ENCODE measurements around the gene ELOF1.

Gene ELOF1

GRCh38 chr19:11594084-11594483 lies 35.1 kb upstream of the ELOF1 start:
- TF ChIP-seq ZNF280D (tag by site-specific recombination; IDR thresholded peaks at IDR 0.05) (no peak), HOXA7 (CRISPR knock-in tag; IDR thresholded peaks at IDR 0.05; ENCODE audit: borderline replicate concordance) (no peak), ZNF658 (tag by site-specific recombination; IDR thresholded peaks at IDR 0.05) (no peak), BCL6B (tag by site-specific recombination; IDR thresholded peaks at IDR 0.05) (no peak), ZNF132 (tag by site-specific recombination; IDR thresholded peaks at IDR 0.05; ENCODE audit: borderline replicate concordance) (no peak), ZBTB26 (tag by site-specific recombination; optimal IDR thresholded peaks at IDR 0.05) (no peak), ZBTB8A (tag by site-specific recombination; IDR thresholded peaks at IDR 0.05) (no peak), ZNF792 (tag by site-specific recombination; IDR thresholded peaks at IDR 0.05) (no peak), ZNF157 (tag by site-specific recombination; IDR thresholded peaks at IDR 0.05) (no peak)
- Histone ChIP-seq H3K4me1 (ENCODE audit: control insufficient read depth, insufficient read depth, low read length) (no peaks in the 10 kb centered on the region), H3K27ac (ENCODE audit: extremely low read depth, low read depth, low read length) (no peak overlapping the region), H3K9me3 (ENCODE audit: control insufficient read depth, insufficient read depth, low read depth, low read length) (no peaks in the 10 kb centered on the region), H3K4me3 (ENCODE audit: low read depth, low read length) (no peak overlapping the region), H3K36me3 (ENCODE audit: control insufficient read depth in 2 of 2, insufficient read depth in 1 of 2, low read length in 2 of 2) (peaks cover 5 to 6% of the 10 kb centered on the region in 2 experiments; a peak in 2 of 3 replicates)
- CTCF ChIA-PET, result interaction anchor here (0.5 kb wide), 1 partner anchor 360 kb away, joined by 4 read pairs; no protein-coding TSS in a partner anchor
- POLR2A ChIA-PET, result interaction anchor here (0.6 kb wide), 1 partner anchor 28 kb away, joined by 3 read pairs; no protein-coding TSS in a partner anchor

- TF ChIP-seq ZNF335 (tag by site-specific recombination; conservative IDR thresholded peaks at IDR 0.05) (peak; percentile 52), ZBTB6 (tag by site-specific recombination; IDR thresholded peaks at IDR 0.05) (no peak), YY2 (tag by site-specific recombination; IDR thresholded peaks at IDR 0.05) (no peak)
- CTCF ChIA-PET, result interaction anchor here (0.7 to 1.5 kb wide), 8 partner anchors 19 to 344 kb away, joined by 3 to 4 read pairs (median 3); partner anchors contain the start of gene ELOF1
- H3K4me3 ChIP-seq (ENCODE audit: low read depth, low read length), result no peak overlapping the region
- no peaks in the 10 kb centered on the region for H3K9me3 ChIP-seq (ENCODE audit: control insufficient read depth, insufficient read depth, low read depth, low read length)
- no peak overlapping the region for H3K27ac ChIP-seq (ENCODE audit: extremely low read depth, low read depth, low read length)
- POLR2A ChIA-PET, result interaction anchor here (0.8 kb wide), 1 partner anchor 29 kb away, joined by 4 read pairs; the partner anchor contains the start of gene ELOF1
- no peaks in the 10 kb centered on the region for H3K36me3 ChIP-seq (ENCODE audit: control insufficient read depth in 2 of 2, insufficient read depth in 1 of 2, low read length in 2 of 2)
- no peaks in the 10 kb centered on the region for H3K4me1 ChIP-seq (ENCODE audit: control insufficient read depth, insufficient read depth, low read length)
Observed at GRCh38 chr19:11587975-11588631, 29.1 kb upstream of the ELOF1 start.

- H3K4me1 ChIP-seq (ENCODE audit: control insufficient read depth, insufficient read depth, low read length), result no peaks in the 10 kb centered on the region
- no peaks in the 10 kb centered on the region for H3K9me3 ChIP-seq (ENCODE audit: control insufficient read depth, insufficient read depth, low read depth, low read length)
- POLR2A ChIA-PET, result no interaction called here
- no peaks in the 10 kb centered on the region for H3K36me3 ChIP-seq (ENCODE audit: control insufficient read depth in 2 of 2, insufficient read depth in 1 of 2, low read length in 2 of 2)
- H3K4me3 ChIP-seq (ENCODE audit: low read depth, low read length), result no peak overlapping the region
- CTCF ChIA-PET, result interaction anchor here (0.7 to 1.5 kb wide), 6 partner anchors 28 to 344 kb away, joined by 3 to 6 read pairs (median 3); partner anchors contain the start of gene ELOF1
- no peak overlapping the region for H3K27ac ChIP-seq (ENCODE audit: extremely low read depth, low read depth, low read length)
- TF ChIP-seq ZNF654 (tag by site-specific recombination; IDR thresholded peaks at IDR 0.05; ENCODE audit: low read depth) (peak; percentile 81), TRIM28 (IDR thresholded peaks at IDR 0.05; ENCODE audit: borderline replicate concordance, low read length) (no peak), FEZF1 (tag by site-specific recombination; IDR thresholded peaks at IDR 0.05) (no peak), GLIS1 (tag by site-specific recombination; IDR thresholded peaks at IDR 0.05) (no peak), HOXC10 (CRISPR knock-in tag; IDR thresholded peaks at IDR 0.05) (no peak), CTCF (tag by site-specific recombination; IDR thresholded peaks at IDR 0.05) (peak; percentile 62), ZNF133 (tag by site-specific recombination; IDR thresholded peaks at IDR 0.05) (no peak), ZNF175 (tag by site-specific recombination; IDR thresholded peaks at IDR 0.05) (no peak), MYNN (tag by site-specific recombination; IDR thresholded peaks at IDR 0.05; ENCODE audit: borderline replicate concordance) (no peak)
Observed at GRCh38 chr19:11587302-11587974, 28.4 kb upstream of the ELOF1 start.
